Trophoblast cell (in vitro differentiated cells and primary cell): ENCODE results near the gene ATP8A2.
A peak's percentile ranks its signal among the peaks of the same experiment; 100 is the strongest.

Source experiments
- DNase-seq, 2 donors: peaks; one replicate each; pipeline ENCODE4 v3.0.0-alpha.2; 2016
- H2AFZ ChIP-seq: 2 replicates; pipeline ENCODE4 v1.6.1; 2013; ENCODE audit warnings: low read length, moderate library complexity, mild to moderate bottlenecking; ENCODE audit not compliant: insufficient read depth, poor library complexity
- H2AK5ac ChIP-seq: 2 replicates; pipeline ENCODE4 v1.6.1; 2013; ENCODE audit warnings: mild to moderate bottlenecking, low read length
- H2BK120ac ChIP-seq: 2 replicates; pipeline ENCODE4 v1.6.1; 2013; ENCODE audit warnings: low read length, mild to moderate bottlenecking, moderate library complexity; ENCODE audit not compliant: insufficient read depth, poor library complexity
- H2BK12ac ChIP-seq: 2 replicates; pipeline ENCODE4 v1.6.1; 2013; ENCODE audit warnings: mild to moderate bottlenecking, low read length, moderate library complexity
- H2BK5ac ChIP-seq: 2 replicates; pipeline ENCODE4 v1.6.1; 2013; ENCODE audit warnings: low read length, low read depth, moderate library complexity, mild to moderate bottlenecking; ENCODE audit not compliant: poor library complexity
- H3K14ac ChIP-seq: 2 replicates; pipeline ENCODE4 v1.6.1; 2013; ENCODE audit warnings: mild to moderate bottlenecking, low read length
- H3K18ac ChIP-seq: 2 replicates; pipeline ENCODE4 v1.6.1; 2013; ENCODE audit warnings: mild to moderate bottlenecking, low read length
- H3K23ac ChIP-seq: 2 replicates; pipeline ENCODE4 v1.6.1; 2013; ENCODE audit warnings: low read length
- H3K27ac ChIP-seq: 2 replicates; pipeline ENCODE4 v1.5.1; 2013; ENCODE audit warnings: low read depth, mild to moderate bottlenecking, inconsistent platforms, low read length, moderate library complexity
- H3K27me3 ChIP-seq: 2 replicates; pipeline ENCODE4 v1.6.1; 2013; ENCODE audit warnings: inconsistent platforms, mild to moderate bottlenecking, low read length, moderate library complexity; ENCODE audit not compliant: insufficient read depth
- H3K36me3 ChIP-seq, 2 experiments: 1 replicate in 1 of 2; 2 replicates in 1 of 2; pipeline ENCODE4 v1.6.1; 2013; ENCODE audit warnings: low read length in 2 of 2, mild to moderate bottlenecking in 2 of 2, moderate library complexity in 1 of 2; ENCODE audit not compliant: insufficient read depth in 2 of 2, control insufficient read depth in 1 of 2
- H3K4ac ChIP-seq: 2 replicates; pipeline ENCODE4 v1.6.1; 2013; ENCODE audit warnings: low read depth, mild to moderate bottlenecking, low read length, moderate library complexity
- H3K4me1 ChIP-seq, 2 experiments: 1 replicate in 1 of 2; 2 replicates in 1 of 2; pipeline ENCODE4 v1.6.1; 2013; ENCODE audit warnings: low read length in 2 of 2, mild to moderate bottlenecking in 2 of 2, moderate library complexity in 1 of 2; ENCODE audit not compliant: insufficient read depth in 2 of 2, control insufficient read depth in 1 of 2
- H3K4me2 ChIP-seq: 2 replicates; pipeline ENCODE4 v1.6.1; 2013; ENCODE audit warnings: inconsistent platforms, mild to moderate bottlenecking, low read length, moderate library complexity
- H3K4me3 ChIP-seq: 2 replicates; pipeline ENCODE4 v1.5.1; 2013; ENCODE audit warnings: mild to moderate bottlenecking, low read depth, low read length, inconsistent platforms
- H3K79me1 ChIP-seq: one replicate; pipeline ENCODE4 v1.6.1; 2013; ENCODE audit warnings: low read length
- H3K79me2 ChIP-seq: 2 replicates; pipeline ENCODE4 v1.6.1; 2013; ENCODE audit warnings: low read length, mild to moderate bottlenecking; ENCODE audit not compliant: control insufficient read depth, insufficient read depth, poor library complexity
- H3K9ac ChIP-seq: 2 replicates; pipeline ENCODE4 v1.6.1; 2013; ENCODE audit warnings: mild to moderate bottlenecking, low read length
- H3K9me3 ChIP-seq: 2 replicates; pipeline ENCODE4 v1.6.1; 2013; ENCODE audit warnings: low read depth, mild to moderate bottlenecking, control low read depth, inconsistent platforms, low read length; ENCODE audit not compliant: insufficient read depth
- H4K12ac ChIP-seq: 2 replicates; pipeline ENCODE4 v1.6.1; 2013; ENCODE audit warnings: low read depth, mild to moderate bottlenecking, low read length, moderate library complexity
- H4K8ac ChIP-seq: 2 replicates; pipeline ENCODE4 v1.6.1; 2013; ENCODE audit warnings: low read depth, mild to moderate bottlenecking, low read length, moderate library complexity
- H4K91ac ChIP-seq: one replicate; pipeline ENCODE4 v1.6.1; 2013; ENCODE audit warnings: low read depth, mild to moderate bottlenecking, low read length, moderate library complexity
- WGBS: extraction: QIAGEN DNeasy Blood & Tissue Kit; methylation state at CpG from one replicate; pipeline ENCODE4 v1.1.7; 2013; ENCODE audit warnings: missing lambda C conversion rate; ENCODE audit not compliant: insufficient read length, insufficient coverage; ENCODE audit errors: extremely low coverage; 5-methylcytosine and 5-hydroxymethylcytosine counted together

Gene ATP8A2

GRCh38 chr13:25885418-25885817 is 513.6 kb downstream of the ATP8A2 start:
- H3K4me1 ChIP-seq, result peaks cover 0 to 3% of the 10 kb centered on the region in 2 experiments
- H3K23ac ChIP-seq, result no peak overlapping the region
- no peak overlapping the region for H4K91ac ChIP-seq
- H4K12ac ChIP-seq, result no peak overlapping the region
- H3K79me1 ChIP-seq, result no peaks in the 10 kb centered on the region
- no peak overlapping the region for H3K14ac ChIP-seq
- no peak overlapping the region for H2BK12ac ChIP-seq
- H3K9ac ChIP-seq, result no peak overlapping the region
- H4K8ac ChIP-seq, result no peak overlapping the region
- no peaks in the 10 kb centered on the region for H3K27me3 ChIP-seq
- no peak overlapping the region for H3K18ac ChIP-seq
- no peaks in the 10 kb centered on the region for H3K79me2 ChIP-seq
- H2BK5ac ChIP-seq, result no peak overlapping the region
- no peaks in the 10 kb centered on the region for H3K36me3 ChIP-seq
- H3K4me2 ChIP-seq, result no peak overlapping the region
- no peak overlapping the region for H2AFZ ChIP-seq
- no peak overlapping the region for H3K4ac ChIP-seq
- no peak overlapping the region for H2AK5ac ChIP-seq
- no peak for DNase-seq
- H3K4me3 ChIP-seq, result no peak overlapping the region
- peaks cover 3% of the 10 kb centered on the region for H3K9me3 ChIP-seq
- no peak overlapping the region for H2BK120ac ChIP-seq
- no peak overlapping the region for H3K27ac ChIP-seq
- WGBS, result no CpG with 5 or more reads among the region's 4 CpGs

- Histone ChIP-seq H4K8ac (no peak overlapping the region), H3K14ac (no peak overlapping the region), H2BK5ac (no peak overlapping the region), H2BK12ac (no peak overlapping the region), H4K12ac (no peak overlapping the region), H2BK120ac (no peak overlapping the region), H3K9ac (no peak overlapping the region), H3K4me2 (no peak overlapping the region), H3K4me3 (no peak overlapping the region), H4K91ac (no peak overlapping the region), H3K4ac (no peak overlapping the region), H3K4me1 (peaks cover 0 to 2% of the 10 kb centered on the region in 2 experiments), H2AFZ (no peak overlapping the region), H3K18ac (no peak overlapping the region), H2AK5ac (no peak overlapping the region), H3K9me3 (peaks cover 3% of the 10 kb centered on the region), H3K79me2 (no peaks in the 10 kb centered on the region), H3K27me3 (no peaks in the 10 kb centered on the region), H3K36me3 (no peaks in the 10 kb centered on the region), H3K23ac (no peak overlapping the region), H3K27ac (no peak overlapping the region), H3K79me1 (no peaks in the 10 kb centered on the region)
- DNase-seq, result peak in 1 of 2 donors; percentile 7
- no CpG with 5 or more reads among the region's 14 CpGs for WGBS
These were observed 514.9 kb downstream of the ATP8A2 start for GRCh38 chr13:25886438-25887214.

GRCh38 chr13:25887962-25888655 is 516.3 kb downstream of the ATP8A2 start:
- no peak for DNase-seq
- Histone ChIP-seq H3K27me3 (no peaks in the 10 kb centered on the region), H3K36me3 (no peaks in the 10 kb centered on the region), H2AFZ (no peak overlapping the region), H4K91ac (no peak overlapping the region), H3K4me3 (no peak overlapping the region), H3K4me1 (no peaks in the 10 kb centered on the region), H3K23ac (no peak overlapping the region), H3K18ac (no peak overlapping the region), H3K4me2 (no peak overlapping the region), H4K12ac (no peak overlapping the region), H3K27ac (no peak overlapping the region), H2BK5ac (no peak overlapping the region), H3K9ac (no peak overlapping the region), H2AK5ac (no peak overlapping the region), H3K79me1 (no peaks in the 10 kb centered on the region), H4K8ac (no peak overlapping the region), H3K9me3 (peaks cover 3% of the 10 kb centered on the region), H2BK120ac (no peak overlapping the region), H2BK12ac (no peak overlapping the region), H3K14ac (no peak overlapping the region), H3K79me2 (no peaks in the 10 kb centered on the region), H3K4ac (no peak overlapping the region)
- no CpG with 5 or more reads among the region's 8 CpGs for WGBS

GRCh38 chr13:25890671-25891212 is 519.0 kb downstream of the ATP8A2 start:
- H4K8ac ChIP-seq, result no peak overlapping the region
- WGBS, result no CpG with 5 or more reads among the region's 4 CpGs

More at GRCh38 chr13:25890671-25891212, 519.0 kb downstream of the ATP8A2 start:
- Histone ChIP-seq H3K4me3 (no peak overlapping the region), H3K23ac (no peak overlapping the region), H2BK5ac (no peak overlapping the region), H2BK120ac (no peak overlapping the region), H2BK12ac (no peak overlapping the region), H3K14ac (no peak overlapping the region), H2AK5ac (no peak overlapping the region), H3K9ac (no peak overlapping the region), H3K18ac (no peak overlapping the region), H3K4ac (no peak overlapping the region), H4K91ac (no peak overlapping the region), H2AFZ (no peak overlapping the region), H3K36me3 (no peaks in the 10 kb centered on the region), H3K79me2 (no peaks in the 10 kb centered on the region), H3K4me2 (no peak overlapping the region), H3K27me3 (no peaks in the 10 kb centered on the region), H4K12ac (no peak overlapping the region), H3K4me1 (no peaks in the 10 kb centered on the region), H3K79me1 (no peaks in the 10 kb centered on the region), H3K9me3 (no peaks in the 10 kb centered on the region), H3K27ac (no peak overlapping the region)
- no peak for DNase-seq
